Right lung (tissue), 5 donors: Measurements from ENCODE around the gene TLR2. TPM values are rescaled to one million over a fixed set of nuclear protein-coding genes. Genes with fewer than 3 reads are reported as not detected.

Source experiments
- DNase-seq, 2 donors: peaks; one replicate each; pipeline ENCODE4 v3.0.0-alpha.2; 2013
- polyA plus RNA-seq, 5 donors: library from polyadenylated mRNA; unstranded; fragments of 120-200 nt; gene quantifications; one replicate each; pipeline versions ENCODE4 v1.2.1 to v1.2.3, GENCODE V29; 2013; ENCODE audit warnings: inconsistent platforms in 1 of 5, low replicate concordance in 1 of 5; ENCODE audit not compliant: insufficient read length in 5 of 5, insufficient read depth in 1 of 5

Gene TLR2
- polyA plus RNA-seq, 5 donors, result 22.5 to 46.2 (median 31.9) TPM

DNA sequence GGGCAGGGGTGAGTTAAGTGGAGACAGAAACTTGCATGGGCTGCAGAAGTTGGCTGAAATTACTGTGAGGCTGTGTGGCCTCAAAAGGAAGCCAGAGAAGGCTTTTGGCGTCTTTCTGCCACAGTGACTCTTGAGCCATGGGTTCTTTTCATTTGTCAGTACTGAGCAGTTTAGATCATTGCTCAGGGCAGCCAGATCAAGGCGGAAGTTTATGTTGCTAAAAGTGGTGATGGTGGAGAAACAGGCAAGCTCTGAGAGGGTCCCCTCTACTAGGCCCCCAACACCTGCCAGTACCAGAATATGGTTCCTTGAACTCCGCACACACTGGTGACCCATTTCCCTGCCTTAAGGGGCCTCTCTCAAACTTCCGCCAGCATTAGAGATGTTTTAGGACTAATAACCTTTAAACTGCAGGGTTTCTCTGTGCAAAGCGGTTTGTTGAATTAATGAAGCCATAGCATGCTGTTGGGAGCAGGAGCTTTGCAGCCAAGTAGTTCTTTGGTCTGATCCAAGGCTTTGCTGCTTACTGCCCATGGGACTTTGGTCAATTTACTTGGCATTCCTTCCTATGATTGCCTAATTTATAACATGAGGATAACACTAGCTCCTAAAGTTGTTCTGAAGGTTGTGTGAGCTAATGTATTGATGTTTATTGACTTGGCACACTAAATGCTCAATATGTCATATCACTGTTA, 41.2 kb downstream of the TLR2 start:
- DNase-seq, result no peak

GRCh38 chr4:153725831-153726154, 41.7 kb downstream of the TLR2 start:
- no peak for DNase-seq

GRCh38 chr4:153728151-153728550, 44.1 kb downstream of the TLR2 start:
- DNase-seq, result no peak

DNA sequence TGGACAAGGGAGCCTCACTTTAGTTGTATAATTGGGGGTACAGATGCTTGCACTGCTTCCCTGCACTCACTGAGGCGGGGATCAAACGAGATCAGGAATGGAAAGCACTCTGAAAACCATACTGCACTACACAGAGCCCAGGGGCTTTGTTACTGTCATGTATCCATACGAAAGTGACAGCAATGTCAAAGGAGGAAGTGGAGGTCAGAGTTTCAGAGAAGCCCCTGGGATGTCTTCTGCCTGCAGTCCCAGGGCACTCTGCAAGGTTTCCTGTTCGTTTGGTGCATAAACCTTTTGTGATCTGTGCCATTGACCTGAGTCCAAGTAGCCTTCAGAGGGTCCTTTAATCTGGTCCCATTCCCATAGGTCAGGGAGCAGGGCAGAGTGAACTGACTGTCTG, 44.6 kb downstream of the TLR2 start:
- no peak for DNase-seq

DNA sequence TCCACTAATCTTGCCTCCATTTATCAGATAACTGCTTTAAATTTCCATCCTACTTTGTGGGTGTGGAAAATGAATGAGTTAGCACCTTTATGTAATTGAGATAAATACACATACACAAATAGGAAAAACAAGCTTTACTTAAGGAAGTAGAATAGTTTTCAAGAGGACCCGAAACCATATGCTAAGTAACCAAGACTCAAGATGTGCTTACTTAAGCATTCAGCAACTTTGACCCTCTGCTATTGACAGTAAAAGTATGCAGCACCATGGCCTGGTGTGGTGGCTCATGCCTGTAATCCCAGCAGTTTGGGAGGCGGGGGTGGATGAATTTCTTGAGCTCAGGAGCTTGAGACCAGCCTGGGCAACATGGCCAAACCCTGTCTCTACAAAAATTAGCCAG, 45.8 kb downstream of the TLR2 start:
- DNase-seq, result no peak

DNA sequence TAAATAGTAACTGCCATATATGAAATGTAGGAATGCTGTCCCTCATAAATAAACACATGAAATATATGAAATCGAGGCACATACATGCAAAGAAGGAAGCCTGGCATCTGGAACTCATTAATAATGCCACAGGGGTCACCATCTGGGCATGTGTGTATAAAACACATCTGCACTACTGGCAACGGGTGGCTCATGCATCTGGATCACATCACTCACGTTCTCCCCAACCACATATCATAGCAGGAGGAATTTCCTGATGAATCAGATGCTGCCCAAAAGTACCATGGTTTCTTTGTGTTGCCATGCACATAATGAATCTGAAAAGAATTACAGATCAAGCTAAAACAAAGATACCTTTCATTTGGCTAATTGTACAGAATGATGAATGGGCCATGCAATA, 47.2 kb downstream of the TLR2 start:
- no peak for DNase-seq

DNA sequence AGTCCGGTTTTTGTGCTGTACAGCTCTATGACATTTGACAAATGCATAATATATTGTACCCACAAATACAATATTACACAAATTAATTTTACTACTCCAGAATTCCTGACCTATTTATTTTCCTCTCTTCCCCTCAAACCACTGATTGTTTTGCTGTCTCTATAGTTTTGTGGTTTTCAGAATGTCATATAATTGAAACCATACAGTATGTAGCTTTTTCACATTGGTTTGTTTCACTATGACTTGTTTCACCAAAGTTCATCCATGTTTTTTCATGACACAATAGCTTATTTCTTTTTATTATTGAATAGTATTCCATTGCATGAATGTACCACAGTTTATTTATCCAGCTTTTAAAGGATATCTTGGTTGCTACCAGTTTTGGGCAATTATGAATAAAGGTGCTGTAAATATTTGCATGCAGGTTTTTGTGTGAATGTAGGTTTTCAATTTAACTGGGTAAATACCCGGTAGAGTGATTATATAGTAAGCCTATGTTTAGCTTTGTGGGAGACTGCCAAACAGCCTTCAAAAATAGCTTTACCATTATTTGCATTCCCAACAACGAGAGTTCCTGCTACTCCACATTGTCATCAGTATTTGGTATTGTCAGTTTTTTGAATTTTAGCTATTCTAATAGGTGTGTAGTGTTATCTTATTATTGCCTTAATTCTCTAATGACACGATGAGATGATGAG, 49.8 kb downstream of the TLR2 start:
- DNase-seq, result no peak

DNA sequence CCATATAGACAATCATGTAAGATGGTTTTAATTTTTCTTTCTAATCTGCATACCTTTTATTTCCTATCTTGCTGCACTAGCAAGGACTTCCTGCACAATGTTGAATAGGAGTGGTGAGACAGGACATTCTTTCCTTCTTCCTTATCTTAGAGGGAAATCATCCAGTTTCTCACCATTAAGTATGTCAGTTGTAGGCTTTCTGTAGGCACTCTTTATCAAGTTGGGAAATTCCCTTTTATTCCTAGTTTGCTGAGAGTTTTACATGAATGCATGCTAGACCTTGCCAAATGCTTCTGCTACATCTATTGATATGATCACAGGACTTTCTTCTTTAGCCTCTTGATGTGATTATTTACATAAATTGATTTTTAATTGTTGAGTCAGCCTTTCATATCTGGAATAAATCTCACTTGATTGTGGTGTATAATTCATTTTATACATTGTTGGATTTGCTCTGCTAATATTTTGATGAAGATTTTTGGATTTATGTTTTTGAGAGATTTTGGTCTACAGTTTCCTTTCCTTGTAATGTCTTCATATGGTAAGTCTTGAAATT, 51.9 kb downstream of the TLR2 start:
- no peak for DNase-seq

DNA sequence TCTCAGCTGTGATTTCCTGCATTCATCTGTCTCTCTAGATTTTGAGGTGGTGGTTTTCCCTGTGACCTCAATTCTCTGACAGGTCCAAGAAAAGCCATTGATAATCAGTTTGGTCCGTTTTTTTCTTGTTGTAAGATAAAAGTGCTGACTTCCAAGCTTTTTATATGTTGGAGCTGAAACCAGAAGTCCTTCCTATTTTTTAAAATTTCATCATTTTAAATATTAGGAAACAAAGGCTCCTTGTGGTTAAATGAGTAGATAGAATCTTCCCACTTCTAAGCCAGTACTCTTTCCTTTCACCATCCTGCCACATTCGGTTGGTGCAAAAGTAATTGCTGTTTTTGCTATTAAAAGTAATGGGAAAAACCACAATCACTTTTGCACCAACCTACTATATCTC, 57.5 kb downstream of the TLR2 start:
- DNase-seq, result no peak

DNA sequence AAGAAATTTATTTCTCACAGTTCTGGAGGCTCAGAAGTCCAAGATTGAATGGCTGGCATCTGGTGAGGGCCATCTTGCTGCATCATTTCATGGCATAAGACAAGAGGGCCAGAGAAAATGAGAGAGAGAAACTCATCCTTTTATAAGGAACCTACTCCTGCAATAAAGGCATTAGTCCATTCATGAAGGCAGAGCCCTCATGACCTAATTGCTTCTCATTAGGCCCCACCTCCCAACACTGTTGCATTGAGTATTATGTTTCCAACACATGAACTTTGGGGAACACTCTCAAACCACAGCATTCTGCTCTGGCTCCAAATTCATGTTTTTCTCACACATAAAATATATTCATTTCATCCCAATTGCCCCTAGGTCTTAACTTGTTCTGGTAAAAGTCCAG, 61.6 kb downstream of the TLR2 start:
- no peak for DNase-seq

- no peak for DNase-seq
Observed at GRCh38 chr4:153747406-153747955, 63.4 kb downstream of the TLR2 start.

- no peak for DNase-seq
Observed at GRCh38 chr4:153748378-153748777, 64.3 kb downstream of the TLR2 start.

DNA sequence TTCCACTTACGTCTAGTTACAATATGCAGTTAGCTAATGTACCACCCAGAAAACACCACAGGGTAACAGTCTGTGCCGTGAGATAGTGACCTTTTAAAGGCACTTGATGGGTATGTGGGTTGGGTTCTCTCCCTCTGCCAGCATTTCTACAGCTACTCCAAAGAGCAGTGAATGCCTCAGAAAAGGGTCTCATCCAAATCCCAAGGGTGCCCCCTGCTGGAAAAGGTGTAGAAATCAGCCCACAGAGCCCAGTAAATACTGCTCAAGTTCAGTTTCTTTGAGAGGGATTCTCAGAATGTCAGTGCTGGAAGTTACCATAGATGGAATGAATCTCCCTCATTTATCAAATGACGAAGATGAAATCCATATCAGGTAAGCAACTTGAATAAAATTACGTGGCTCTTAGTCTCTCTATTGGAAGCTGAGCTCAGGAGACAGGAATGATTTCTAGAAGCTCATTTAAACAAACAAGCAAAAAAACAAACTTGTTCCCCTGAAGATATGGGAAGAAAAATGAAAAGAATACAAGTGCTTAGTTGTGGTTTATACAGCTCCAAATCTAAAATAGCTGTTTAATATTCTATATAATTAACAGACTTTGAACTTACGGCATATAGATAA, 66.2 kb downstream of the TLR2 start:
- DNase-seq, result peak; percentile 52 to 72

DNA sequence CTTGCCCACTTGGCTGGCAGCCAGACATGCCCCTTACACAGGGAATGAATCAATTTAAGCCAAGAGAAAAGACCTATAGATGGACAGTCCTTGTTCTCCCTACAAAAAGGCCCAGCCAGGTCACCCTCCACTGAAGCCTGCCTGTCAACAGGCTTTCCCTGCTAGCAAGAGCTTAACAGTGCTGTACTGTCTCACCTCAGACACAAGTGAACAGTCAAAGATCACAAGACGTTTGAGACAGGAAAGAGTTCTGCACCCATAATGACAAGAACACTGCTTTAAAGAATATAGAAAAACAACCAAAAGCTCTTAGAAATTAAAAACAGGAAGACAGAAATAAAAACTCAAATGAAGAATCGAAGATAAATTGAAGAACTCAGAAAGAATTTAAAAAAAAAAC, 71.1 kb downstream of the TLR2 start:
- no peak for DNase-seq

Other genes starting within 250 kb of the TLR2 start
- 10 to 100 TPM; 24.2 to 35.4 (median 28.2) TPM for gene TMEM131L, start 217.9 kb upstream of the TLR2 start, polyA plus RNA-seq
- 1 to 10 TPM; 5.9 to 7.8 (median 7.3) TPM for gene RNF175, start 75.7 kb downstream of the TLR2 start, polyA plus RNA-seq
- gene SFRP2, start 104.8 kb downstream of the TLR2 start, polyA plus RNA-seq, result 10 to 100 TPM in 1 of 5 donors, 1 to 10 TPM in 4; 5.3 to 10.3 (median 9.8) TPM